Pancreas (tissue), 10 donors: ENCODE results near the gene GALK1. TPM values are rescaled to one million over a fixed set of nuclear protein-coding genes. Genes with fewer than 3 reads are reported as not detected.

Experiments used
- ATAC-seq, 4 donors: fragments of 200-7000 bp; cut with Tn5 transposase; one replicate each; pipeline versions ENCODE4 v1.8.0 to v1.9.1; 2020; ENCODE audit warnings: mild to moderate bottlenecking in 4 of 4, moderate library complexity in 4 of 4
- DNase-seq, 6 donors: peaks; one replicate each; pipeline ENCODE4 v3.0.0-alpha.2; 2020
- FAIRE-seq: peaks from 2 replicates; lab custom pipeline; 2012; peaks lifted over from hg19 to GRCh38; lab: Jason Lieb, UNC
- H3K27ac ChIP-seq, 4 donors: fragments of 200-600 bp; sonication (generic); 1 replicate in 3 of 4; 2 replicates in 1 of 4; pipeline versions ENCODE4 v1.5.0 to v1.8.0; 2020
- H3K27me3 ChIP-seq, 4 donors: fragments of 200-600 bp; one replicate each; pipeline ENCODE4 v1.8.0; 2021
- H3K36me3 ChIP-seq, 3 donors: fragments of 200-600 bp; sonication (generic) in 1 of 3; one replicate each; pipeline versions ENCODE4 v1.5.0 to v1.8.0; 2020 to 2021
- H3K4me1 ChIP-seq, 3 donors: fragments of 200-600 bp; one replicate each; pipeline ENCODE4 v1.8.0; 2021
- H3K4me3 ChIP-seq, 4 donors: fragments of 200-600 bp; sonication (generic) in 2 of 4; one replicate each; pipeline versions ENCODE4 v1.5.0 to v1.8.0; 2020 to 2021
- H3K9me3 ChIP-seq, 4 donors: fragments of 200-600 bp; one replicate each; pipeline ENCODE4 v1.8.0; 2021
- CTCF ChIP-seq, 4 donors: fragments of 200-600 bp; sonication (generic) in 3 of 4; IDR thresholded peaks; one replicate each; pipeline versions ENCODE4 v1.5.0 to v1.8.0; 2021; ENCODE audit warnings: antibody characterized with exemption in 4 of 4
- WGBS, 2 donors: extraction: QIAGEN DNeasy Blood & Tissue Kit; methylation state at CpG; one replicate each; pipeline ENCODE4 v1.1.7; 2013; 5-methylcytosine and 5-hydroxymethylcytosine counted together
- intact Hi-C, 3 donors: fragments of 100-400 bp; cut with DNase I; formaldehyde crosslinking; loops; one replicate each; pipeline versions ENCODE4 v1.11.1 to v1.14.2; 2022
- polyA plus RNA-seq, 2 donors: library from polyadenylated mRNA; stranded (reverse); fragments of 200-250 nt; gene quantifications; one replicate each; pipeline ENCODE4 v1.2.3, GENCODE V29; 2013
- total RNA-seq, 6 donors: library from RNA; stranded (reverse); fragmentation: NEBNext Ultra II Directional in 4 of 6; extraction: Animal tissue kit (Norgen Biotek cat#: 25700) in 4 of 6; gene quantifications; one replicate each; pipeline versions ENCODE4 v1.2.1 to v1.2.4, GENCODE V29; 2021 to 2023
- donor health status: healthy with polysubstance abuse.
- donor health status: DM: no; HTN: no; CAD: no; lungs with moderate emphysema.
- donor health status: DM: no; HTN: no; CAD: no.
- donor health status: control.
- donor health status: control.
- donor health status: Bipolar disorder and iron deficiency.
- donor health status: DM: yes; HTN: yes; CAD: no.
- donor health status: DM: no; HTN: no; CAD: no.
- donor health status: DM: no; HTN: no; CAD: no.
- donor health status: DM: yes; HTN: yes; CAD: no.

Gene GALK1
- total and polyA plus RNA-seq, 8 donors: 18.0 to 29.8 (median 21.0) TPM

GRCh38 chr17:75776386-75777295, 11.6 kb upstream of the GALK1 start:
- Histone ChIP-seq H3K4me1 (peaks cover 11 to 24% (median 14%) of the 10 kb centered on the region in 3 donors), H3K27me3 (no peaks in the 10 kb centered on the region), H3K27ac (peak overlapping the region in 2 of 4 donors; percentile 46 to 50), H3K4me3 (peak overlapping the region in 3 of 4 donors; percentile 84 to 99 (median 86)), H3K36me3 (peaks cover 0 to 19% (median 5%) of the 10 kb centered on the region in 3 donors), H3K9me3 (no peaks in the 10 kb centered on the region)
- no peak for TF ChIP-seq CTCF (IDR thresholded peaks at IDR 0.05)
- intact Hi-C loops: no loop called here
- ATAC-seq: no peak
- DNase-seq: peak in 2 of 6 donors; percentile 36 to 45
- 27 to 41% methylated on average over 15 of the region's 15 CpGs for WGBS, 2 donors
- FAIRE-seq: no peak

- no peaks in the 10 kb centered on the region for H3K27me3 ChIP-seq
- FAIRE-seq: no peak
- TF ChIP-seq CTCF (IDR thresholded peaks at IDR 0.05): no peak
- no peak for ATAC-seq
- intact Hi-C loops: no loop called here
- H3K36me3 ChIP-seq: peaks cover 0 to 19% (median 5%) of the 10 kb centered on the region in 3 donors
- 57 to 59% methylated on average over 6 of the region's 6 CpGs for WGBS, 2 donors
- no peaks in the 10 kb centered on the region for H3K9me3 ChIP-seq
- H3K4me1 ChIP-seq: peaks cover 15 to 19% (median 15%) of the 10 kb centered on the region in 3 donors
- peak in 1 of 6 donors; percentile 46 for DNase-seq
- no peak overlapping the region for H3K27ac ChIP-seq
- no peak overlapping the region for H3K4me3 ChIP-seq
Measured at GRCh38 chr17:75774991-75775668, 10.1 kb upstream of the GALK1 start.

- no peak for TF ChIP-seq CTCF (IDR thresholded peaks at IDR 0.05)
- intact Hi-C loops: no loop called here
- Histone ChIP-seq H3K9me3 (no peaks in the 10 kb centered on the region), H3K4me3 (no peak overlapping the region), H3K27ac (no peak overlapping the region), H3K36me3 (peaks cover 0 to 19% (median 5%) of the 10 kb centered on the region in 3 donors), H3K27me3 (no peaks in the 10 kb centered on the region), H3K4me1 (peaks cover 15 to 23% (median 21%) of the 10 kb centered on the region in 3 donors)
- ATAC-seq: no peak
- WGBS, 2 donors: 88 to 92% methylated on average over 4 of the region's 4 CpGs
- FAIRE-seq: no peak
- DNase-seq: peak in 3 of 6 donors; percentile 36 to 53 (median 51)
Measured at GRCh38 chr17:75774471-75774990, 9.5 kb upstream of the GALK1 start.

GRCh38 chr17:75773808-75774470, 8.9 kb upstream of the GALK1 start:
- peaks cover 15 to 26% (median 23%) of the 10 kb centered on the region in 3 donors for H3K4me1 ChIP-seq
- FAIRE-seq (no peak), DNase-seq (peak in 4 of 6 donors; percentile 45 to 75 (median 54)), ATAC-seq (no peak)
- H3K4me3 ChIP-seq: no peak overlapping the region
- peaks cover 0 to 18% (median 5%) of the 10 kb centered on the region in 3 donors for H3K36me3 ChIP-seq
- 80 to 88% methylated on average over 15 of the region's 15 CpGs for WGBS, 2 donors
- no peaks in the 10 kb centered on the region for H3K27me3 ChIP-seq
- no peak for TF ChIP-seq CTCF (IDR thresholded peaks at IDR 0.05)
- H3K27ac ChIP-seq: no peak overlapping the region
- no peaks in the 10 kb centered on the region for H3K9me3 ChIP-seq
- intact Hi-C loops: no loop called here
